Sigmoid colon (tissue), 4 donors: ENCODE data around the gene MAP2.

ENCODE experiments used
- CTCF ChIP-seq, 4 experiments: fragments of 450-650 bp in 3 of 4; fragments of 200-600 bp in 1 of 4; IDR thresholded peaks; one replicate each; pipeline ENCODE4 v1.5.1; 2016 to 2019; ENCODE audit warnings: antibody characterized with exemption in 4 of 4, mild to moderate bottlenecking in 3 of 4, moderate library complexity in 2 of 4
- POLR2AphosphoS5 ChIP-seq, 4 donors: sonication (generic); formaldehyde crosslinking; IDR thresholded peaks; one replicate each; pipeline ENCODE4 v1.6.1; 2017; ENCODE audit warnings: antibody characterized with exemption in 4 of 4

GRCh38 chr2:209619782-209620181 lies 195.9 kb downstream of the MAP2 start:
- no peak for TF ChIP-seq POLR2AphosphoS5 (IDR thresholded peaks at IDR 0.05)
- no peak for TF ChIP-seq CTCF (IDR thresholded peaks at IDR 0.05)
